Upper lobe of left lung (tissue), 6 donors: ENCODE measurements around the gene ALPG. TPM values are rescaled to one million over a fixed set of nuclear protein-coding genes. Genes with fewer than 3 reads are reported as not detected.

ENCODE experiments used
- ATAC-seq, 2 donors: fragments of 200-7000 bp; cut with Tn5 transposase; one replicate each; pipeline ENCODE4 v1.9.1; 2022; ENCODE audit warnings: mild to moderate bottlenecking in 2 of 2, moderate library complexity in 2 of 2; ENCODE audit not compliant: low FRiP score in 2 of 2
- DNase-seq, 2 donors: peaks; one replicate each; pipeline ENCODE4 v3.0.0-alpha.2; 2019 to 2020
- H3K27ac ChIP-seq, 4 donors: fragments of 200-600 bp; sonication (generic); one replicate each; pipeline ENCODE4 v1.5.1; 2016 to 2019
- H3K27me3 ChIP-seq, 4 donors: fragments of 200-600 bp; sonication (generic); one replicate each; pipeline ENCODE4 v1.5.1; 2017 to 2019
- H3K36me3 ChIP-seq, 4 donors: fragments of 200-600 bp; sonication (generic); one replicate each; pipeline ENCODE4 v1.5.1; 2016 to 2019
- H3K4me1 ChIP-seq, 4 donors: fragments of 200-600 bp; sonication (generic); one replicate each; pipeline ENCODE4 v1.5.1; 2018 to 2019
- H3K4me3 ChIP-seq, 4 donors: fragments of 200-600 bp; sonication (generic); one replicate each; pipeline ENCODE4 v1.5.1; 2017 to 2019; ENCODE audit warnings: mild to moderate bottlenecking in 2 of 4, moderate library complexity in 1 of 4
- H3K9me3 ChIP-seq, 4 donors: fragments of 200-600 bp; sonication (generic); one replicate each; pipeline ENCODE4 v1.5.1; 2018 to 2019
- CTCF ChIP-seq, 6 experiments: fragments of 450-650 bp in 4 of 6; fragments of 200-600 bp in 2 of 6; sonication (generic) in 2 of 6; IDR thresholded peaks; one replicate each; pipeline ENCODE4 v1.5.1; 2016 to 2019; ENCODE audit warnings: antibody characterized with exemption in 6 of 6
- EP300 ChIP-seq, 4 donors: sonication (generic); formaldehyde crosslinking; IDR thresholded peaks; one replicate each; pipeline ENCODE4 v1.5.1; 2017; ENCODE audit warnings: antibody characterized with exemption in 4 of 4, control low read depth in 2 of 4
- POLR2A ChIP-seq, 4 donors: fragments of 450-650 bp; IDR thresholded peaks; one replicate each; pipeline ENCODE4 v1.5.1; 2016 to 2017; ENCODE audit warnings: antibody characterized with exemption in 4 of 4, mild to moderate bottlenecking in 2 of 4
- POLR2AphosphoS5 ChIP-seq, 2 donors: sonication (generic); formaldehyde crosslinking; IDR thresholded peaks; one replicate each; pipeline ENCODE4 v1.5.1; 2017; ENCODE audit warnings: antibody characterized with exemption in 2 of 2
- WGBS, 2 donors: methylation state at CpG; one replicate each; pipeline ENCODE4 v1.1.5; 2017 to 2018; 5-methylcytosine and 5-hydroxymethylcytosine counted together
- total RNA-seq, 6 donors: library from RNA; depleted of rRNA in 4 of 6; stranded (reverse); fragments of >200 nt in 4 of 6; gene quantifications; one replicate each; pipeline versions ENCODE4 v1.1.0 to v1.2.1, GENCODE V29; 2016 to 2021
- donor health status: DM: no; HTN: no; CAD: no; lungs with moderate emphysema.
- donor health status: DM: no; HTN: yes; CAD: no; lungs with severe emphysema.

Gene ALPG
- total RNA-seq, 6 donors from 2014 or later = 0.91 to 2.3 (median 1.4) TPM; not detected in 2

- no peak overlapping the region for H3K4me3 ChIP-seq
- no peaks in the 10 kb centered on the region for H3K9me3 ChIP-seq
- H3K27ac ChIP-seq = no peak overlapping the region
- ATAC-seq (no peak), DNase-seq (no peak)
- TF ChIP-seq EP300 (IDR thresholded peaks at IDR 0.05) = no peak
- TF ChIP-seq POLR2AphosphoS5 (IDR thresholded peaks at IDR 0.05) = no peak
- TF ChIP-seq POLR2A (IDR thresholded peaks at IDR 0.05) = no peak
- no peak for TF ChIP-seq CTCF (IDR thresholded peaks at IDR 0.05)
- H3K27me3 ChIP-seq = no peaks in the 10 kb centered on the region
- H3K4me1 ChIP-seq = no peaks in the 10 kb centered on the region
- 45 to 67% methylated on average over 1 of the region's 1 CpG for WGBS, 2 donors
- H3K36me3 ChIP-seq = no peaks in the 10 kb centered on the region
Observed at GRCh38 chr2:232395586-232395985, 11.1 kb upstream of the ALPG start.

DNA sequence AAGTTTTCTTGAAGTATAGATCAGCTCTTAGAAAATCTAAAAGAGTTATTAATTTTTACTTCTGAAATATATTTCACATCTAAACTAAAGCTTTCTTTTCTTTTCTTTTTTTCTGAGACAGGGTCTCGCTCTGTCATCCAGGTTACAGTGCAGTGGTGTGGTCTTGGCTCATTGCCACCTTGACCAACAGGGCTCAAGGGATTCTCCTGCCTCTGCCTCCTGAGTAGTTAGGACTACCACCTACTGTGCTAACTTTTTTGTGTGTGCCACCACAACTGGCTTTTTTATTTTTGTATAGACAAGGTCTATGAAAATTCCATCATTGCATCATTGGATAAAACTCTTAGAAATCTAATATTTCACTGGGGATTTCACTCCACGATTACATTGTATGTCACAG lies 10.0 kb upstream of the ALPG start:
- no peaks in the 10 kb centered on the region for H3K27me3 ChIP-seq
- H3K4me3 ChIP-seq = no peak overlapping the region
- DNase-seq (no peak), ATAC-seq (no peak)
- TF ChIP-seq POLR2A (IDR thresholded peaks at IDR 0.05) (no peak), CTCF (IDR thresholded peaks at IDR 0.05) (no peak), POLR2AphosphoS5 (IDR thresholded peaks at IDR 0.05) (no peak), EP300 (IDR thresholded peaks at IDR 0.05) (no peak)
- H3K27ac ChIP-seq = no peak overlapping the region
- WGBS, 2 donors = 75 to 85% methylated on average over 2 of the region's 2 CpGs
- H3K4me1 ChIP-seq = no peaks in the 10 kb centered on the region
- no peaks in the 10 kb centered on the region for H3K36me3 ChIP-seq
- H3K9me3 ChIP-seq = no peaks in the 10 kb centered on the region

- Histone ChIP-seq H3K27me3 (no peaks in the 10 kb centered on the region), H3K4me3 (no peak overlapping the region), H3K36me3 (no peaks in the 10 kb centered on the region), H3K27ac (no peak overlapping the region), H3K9me3 (no peaks in the 10 kb centered on the region), H3K4me1 (no peaks in the 10 kb centered on the region)
- DNase-seq = no peak
- TF ChIP-seq POLR2A (IDR thresholded peaks at IDR 0.05) = no peak
- no peak for TF ChIP-seq CTCF (IDR thresholded peaks at IDR 0.05)
- TF ChIP-seq EP300 (IDR thresholded peaks at IDR 0.05) = no peak
- TF ChIP-seq POLR2AphosphoS5 (IDR thresholded peaks at IDR 0.05) = no peak
- 86 to 96% methylated on average over 5 of the region's 5 CpGs for WGBS, 2 donors
- ATAC-seq = no peak
Observed at GRCh38 chr2:232398293-232399034, 8.2 kb upstream of the ALPG start.

- Histone ChIP-seq H3K36me3 (no peaks in the 10 kb centered on the region), H3K9me3 (no peaks in the 10 kb centered on the region), H3K4me3 (no peak overlapping the region), H3K27me3 (no peaks in the 10 kb centered on the region), H3K4me1 (no peaks in the 10 kb centered on the region), H3K27ac (no peak overlapping the region)
- TF ChIP-seq POLR2AphosphoS5 (IDR thresholded peaks at IDR 0.05) (no peak), EP300 (IDR thresholded peaks at IDR 0.05) (no peak), CTCF (IDR thresholded peaks at IDR 0.05) (no peak), POLR2A (IDR thresholded peaks at IDR 0.05) (no peak)
- ATAC-seq = peak in 1 of 2 donors; percentile 46
- 53 to 57% methylated on average over 9 of the region's 9 CpGs for WGBS, 2 donors
- DNase-seq = no peak
Observed at GRCh38 chr2:232400256-232401015, 6.2 kb upstream of the ALPG start.
